Lower leg skin (tissue), 3 donors: Measurements from ENCODE around the gene LILRB2.

ENCODE experiments used
- POLR2A ChIP-seq, 2 donors: fragments of 450-650 bp; IDR thresholded peaks; one replicate each; pipeline ENCODE4 v1.6.1; 2016 to 2017; ENCODE audit warnings: antibody characterized with exemption in 2 of 2, mild to moderate bottlenecking in 1 of 2, moderate library complexity in 1 of 2
- TF ChIP-seq, protein P1 (sequence below), 3 donors: fragments of 450-650 bp; IDR thresholded peaks; one replicate each; pipeline ENCODE4 v1.5.1; 2016; ENCODE audit warnings: antibody characterized with exemption in 3 of 3, mild to moderate bottlenecking in 3 of 3, moderate library complexity in 2 of 3

DNA sequence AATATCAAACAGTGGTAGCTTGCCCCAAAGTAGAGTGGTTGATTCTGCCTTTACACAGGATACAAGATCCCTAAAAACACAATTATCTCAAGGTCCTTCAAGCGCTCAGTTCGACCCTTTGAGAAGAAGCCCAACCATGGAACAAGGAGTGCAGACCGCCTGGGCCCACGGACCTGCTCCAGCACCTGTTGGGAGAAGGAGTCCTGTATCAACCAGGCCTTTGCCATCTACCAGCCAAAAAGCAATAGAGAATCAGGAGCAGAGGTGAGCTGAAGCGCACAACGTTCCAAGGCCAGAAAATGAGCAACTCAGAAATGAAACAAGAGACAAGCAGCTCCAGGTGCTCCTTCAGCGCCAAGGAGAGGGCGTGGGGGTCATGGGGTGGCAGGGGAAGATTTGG is 51.8 kb downstream of the LILRB2 start:
- TF ChIP-seq, protein P1, sequence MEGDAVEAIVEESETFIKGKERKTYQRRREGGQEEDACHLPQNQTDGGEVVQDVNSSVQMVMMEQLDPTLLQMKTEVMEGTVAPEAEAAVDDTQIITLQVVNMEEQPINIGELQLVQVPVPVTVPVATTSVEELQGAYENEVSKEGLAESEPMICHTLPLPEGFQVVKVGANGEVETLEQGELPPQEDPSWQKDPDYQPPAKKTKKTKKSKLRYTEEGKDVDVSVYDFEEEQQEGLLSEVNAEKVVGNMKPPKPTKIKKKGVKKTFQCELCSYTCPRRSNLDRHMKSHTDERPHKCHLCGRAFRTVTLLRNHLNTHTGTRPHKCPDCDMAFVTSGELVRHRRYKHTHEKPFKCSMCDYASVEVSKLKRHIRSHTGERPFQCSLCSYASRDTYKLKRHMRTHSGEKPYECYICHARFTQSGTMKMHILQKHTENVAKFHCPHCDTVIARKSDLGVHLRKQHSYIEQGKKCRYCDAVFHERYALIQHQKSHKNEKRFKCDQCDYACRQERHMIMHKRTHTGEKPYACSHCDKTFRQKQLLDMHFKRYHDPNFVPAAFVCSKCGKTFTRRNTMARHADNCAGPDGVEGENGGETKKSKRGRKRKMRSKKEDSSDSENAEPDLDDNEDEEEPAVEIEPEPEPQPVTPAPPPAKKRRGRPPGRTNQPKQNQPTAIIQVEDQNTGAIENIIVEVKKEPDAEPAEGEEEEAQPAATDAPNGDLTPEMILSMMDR (IDR thresholded peaks at IDR 0.05) = no peak
- no peak for TF ChIP-seq POLR2A (IDR thresholded peaks at IDR 0.05)
